LoVo (cell line): ENCODE data around the gene CEP68.
A peak's percentile ranks its signal among the peaks of the same experiment; 100 is the strongest.
"Not testable (repeated sequence)": the region's sequence is repeated elsewhere in the genome, so short reads cannot be mapped to it uniquely, and the experiment has no call there.

Experiments used
- DNase-seq: peaks from one replicate; pipeline ENCODE4 v3.0.0-alpha.2; 2016; ENCODE audit warnings: low spot score

CEP68 gene

GRCh38 chr2:65030476-65031332, 25.5 kb upstream of the CEP68 start:
- no peak for DNase-seq

DNA sequence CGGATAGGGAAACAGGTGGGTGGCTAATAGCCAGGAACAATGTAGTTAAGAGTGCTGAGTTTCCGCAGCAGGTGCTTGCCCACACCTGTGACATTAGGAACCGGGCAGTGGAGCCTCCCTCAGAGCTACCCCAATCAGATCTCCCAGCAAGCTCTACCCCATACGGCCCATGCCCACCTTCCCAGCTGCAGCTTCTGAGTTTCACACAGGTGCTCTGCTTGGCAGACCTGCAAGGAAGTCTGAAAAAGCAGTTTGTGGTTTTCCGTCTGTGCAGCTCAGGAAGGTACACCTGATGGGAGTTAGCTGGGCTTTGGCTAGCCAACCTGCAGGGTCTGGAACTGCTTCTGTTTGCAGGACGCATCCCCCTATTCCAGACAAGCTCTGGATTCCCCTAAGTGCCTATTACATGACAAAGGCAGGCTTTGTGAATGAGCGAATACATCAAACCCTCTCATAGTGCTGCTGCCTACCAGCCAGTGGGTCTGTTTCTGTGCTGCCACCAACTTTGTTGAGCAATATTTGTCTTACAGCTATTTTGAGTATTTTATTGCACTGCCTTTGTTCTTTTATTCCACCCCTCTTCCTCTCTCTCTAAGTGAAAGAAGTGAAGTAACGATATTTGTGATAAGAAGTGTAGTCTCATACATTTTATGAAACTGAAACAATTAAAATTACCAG, 24.7 kb upstream of the CEP68 start:
- DNase-seq, result peak; percentile 67

DNA sequence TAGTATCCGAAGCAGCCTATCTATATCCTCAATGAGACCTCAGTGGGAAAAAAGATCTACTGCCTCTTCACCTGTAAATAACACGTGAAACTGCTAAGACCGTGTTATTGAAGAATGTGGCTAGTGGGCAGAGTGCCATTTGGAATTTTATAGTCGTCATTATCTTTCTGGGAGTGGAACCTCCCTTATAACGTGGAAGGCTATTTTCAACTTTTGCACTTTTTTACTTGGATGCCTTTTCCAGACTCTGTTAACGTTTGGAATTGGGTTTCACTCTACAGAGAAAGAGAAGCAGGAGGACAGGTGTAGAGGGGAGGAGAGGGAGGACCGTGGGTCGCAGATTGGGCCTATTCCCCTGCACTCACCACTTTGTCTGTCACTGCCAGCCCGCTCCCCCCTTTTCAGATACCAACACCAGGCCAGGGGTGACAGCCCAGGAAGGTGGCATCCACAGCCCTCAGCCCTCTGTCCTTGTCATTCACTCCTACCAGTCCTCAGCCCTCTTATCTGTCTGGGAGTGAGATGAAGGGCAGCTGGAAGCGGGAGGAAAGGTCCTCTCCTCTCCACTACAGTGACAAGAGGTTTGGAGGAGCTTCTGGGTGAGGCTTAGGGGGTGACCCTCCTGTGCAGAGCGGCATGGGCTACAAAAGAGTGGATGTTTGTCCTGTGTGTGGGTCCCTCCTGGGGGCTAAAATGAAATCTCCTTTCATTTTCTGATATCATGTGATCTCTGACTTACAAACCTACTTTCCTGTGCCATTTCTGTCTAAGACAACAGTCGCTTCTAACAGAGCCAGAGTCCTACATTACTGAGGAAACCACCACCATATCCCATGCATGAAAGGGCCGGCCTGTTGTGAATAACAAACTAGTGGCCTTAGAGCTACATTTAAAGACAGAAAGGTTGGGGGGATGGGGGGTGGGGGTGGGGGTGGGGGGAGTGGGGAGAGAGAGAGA, 23.9 kb upstream of the CEP68 start:
- peak; percentile 62 for DNase-seq

- DNase-seq, result peak; percentile 23
Measured at GRCh38 chr2:65033178-65033577, 23.0 kb upstream of the CEP68 start.

DNA sequence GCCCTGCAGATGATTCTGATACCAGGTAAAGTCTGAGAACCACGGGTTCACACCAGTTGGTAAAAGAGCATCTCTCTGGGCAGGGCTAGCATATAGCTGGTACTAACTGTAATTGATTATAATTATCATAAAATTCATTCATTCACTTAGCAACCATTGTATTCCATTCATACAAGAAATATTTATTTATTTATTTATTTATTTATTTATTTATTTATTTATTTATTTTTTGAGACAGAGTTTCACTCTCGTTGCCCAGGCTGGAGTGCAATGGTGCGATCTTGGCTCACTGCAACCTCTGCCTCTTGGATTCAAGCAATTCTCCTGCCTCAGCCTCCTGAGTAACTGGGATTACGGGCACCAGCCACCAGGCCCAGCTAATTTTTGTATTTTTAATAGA, 22.5 kb upstream of the CEP68 start:
- not testable (repeated sequence) for DNase-seq

DNA sequence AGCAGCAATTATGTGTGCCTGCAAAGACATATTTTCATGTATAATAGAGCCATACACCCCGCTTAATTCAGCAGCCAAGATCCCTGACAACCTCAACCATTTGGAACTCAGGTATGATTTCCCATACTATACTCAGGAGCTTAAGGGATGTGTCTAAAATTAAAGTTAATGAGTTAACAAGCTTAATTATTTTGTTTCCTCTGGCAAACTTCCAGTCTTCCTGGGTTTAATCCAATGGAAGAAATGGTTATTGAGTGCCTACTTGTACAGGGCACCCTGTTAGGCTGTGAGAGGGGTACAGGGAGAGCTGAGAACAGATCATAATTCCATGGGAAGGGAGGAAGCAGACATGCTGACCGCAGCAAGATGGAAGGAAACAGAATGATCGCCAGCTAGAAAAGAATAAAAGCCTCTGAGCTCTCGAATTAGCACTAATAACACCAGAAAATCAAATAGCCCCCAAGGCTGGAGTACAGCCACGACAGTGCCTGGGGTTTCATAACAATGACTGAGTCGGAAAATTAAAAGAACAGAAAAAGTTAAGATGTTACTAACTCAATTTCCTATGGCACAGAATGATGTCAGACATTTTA, 20.8 kb upstream of the CEP68 start:
- DNase-seq, result no peak

- DNase-seq, result no peak
Measured at GRCh38 chr2:65037178-65037577, 19.0 kb upstream of the CEP68 start.

- DNase-seq, result no peak
Measured at GRCh38 chr2:65039640-65040039, 16.6 kb upstream of the CEP68 start.

GRCh38 chr2:65040400-65041261, 15.6 kb upstream of the CEP68 start:
- DNase-seq, result peak; percentile 85

- no peak for DNase-seq
Measured at GRCh38 chr2:65043001-65043400, 13.2 kb upstream of the CEP68 start.

DNA sequence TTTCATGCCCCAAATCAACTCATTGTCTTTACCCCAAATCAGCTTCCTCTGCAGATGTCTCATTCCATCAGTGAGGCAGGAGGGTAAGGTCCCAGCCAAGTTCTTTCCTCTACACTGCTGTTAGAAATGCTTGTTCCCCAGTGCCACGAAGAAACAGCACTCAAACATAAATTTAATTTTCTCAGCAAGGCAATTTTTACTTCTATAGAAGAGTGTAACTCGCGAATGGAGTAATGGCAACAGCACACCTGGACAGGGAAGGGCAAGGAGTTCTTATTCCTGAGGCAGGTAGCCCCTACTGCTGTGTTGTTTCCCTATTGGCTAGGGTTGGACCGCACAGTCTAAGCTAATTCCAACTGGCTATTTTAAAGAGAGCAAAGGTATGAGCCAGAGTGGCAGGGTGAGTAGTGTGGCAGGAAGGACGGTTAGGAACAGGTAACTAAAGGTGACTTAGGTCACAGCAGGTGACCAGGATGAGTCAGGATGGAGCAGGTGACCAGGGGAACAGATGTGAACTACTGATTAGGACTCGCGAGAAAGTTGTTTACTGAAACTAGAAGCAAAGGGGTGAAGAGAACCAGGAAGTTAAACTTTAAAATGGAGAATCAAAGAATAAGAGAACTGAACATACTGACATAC, 12.0 kb upstream of the CEP68 start:
- no peak for DNase-seq

DNA sequence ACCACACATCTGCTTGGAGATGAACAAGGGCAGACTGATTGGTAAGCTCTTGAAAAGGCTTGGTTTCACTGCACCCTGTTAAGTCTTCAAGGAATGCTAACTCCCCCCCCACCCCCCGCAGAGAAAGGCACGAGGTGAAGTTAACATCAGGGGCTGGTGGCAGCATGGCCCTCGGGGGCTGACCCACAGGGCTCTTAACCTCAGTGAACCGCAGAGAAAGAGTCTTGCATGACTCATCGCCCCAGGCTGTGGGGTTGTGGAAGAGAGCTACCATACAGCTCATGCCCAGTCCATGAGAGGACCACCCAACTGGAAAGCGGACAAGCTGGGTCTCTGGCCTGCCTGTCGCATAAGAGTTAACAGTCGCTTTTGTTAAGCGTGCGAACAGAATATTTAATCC, 10.6 kb upstream of the CEP68 start:
- no peak for DNase-seq

DNA sequence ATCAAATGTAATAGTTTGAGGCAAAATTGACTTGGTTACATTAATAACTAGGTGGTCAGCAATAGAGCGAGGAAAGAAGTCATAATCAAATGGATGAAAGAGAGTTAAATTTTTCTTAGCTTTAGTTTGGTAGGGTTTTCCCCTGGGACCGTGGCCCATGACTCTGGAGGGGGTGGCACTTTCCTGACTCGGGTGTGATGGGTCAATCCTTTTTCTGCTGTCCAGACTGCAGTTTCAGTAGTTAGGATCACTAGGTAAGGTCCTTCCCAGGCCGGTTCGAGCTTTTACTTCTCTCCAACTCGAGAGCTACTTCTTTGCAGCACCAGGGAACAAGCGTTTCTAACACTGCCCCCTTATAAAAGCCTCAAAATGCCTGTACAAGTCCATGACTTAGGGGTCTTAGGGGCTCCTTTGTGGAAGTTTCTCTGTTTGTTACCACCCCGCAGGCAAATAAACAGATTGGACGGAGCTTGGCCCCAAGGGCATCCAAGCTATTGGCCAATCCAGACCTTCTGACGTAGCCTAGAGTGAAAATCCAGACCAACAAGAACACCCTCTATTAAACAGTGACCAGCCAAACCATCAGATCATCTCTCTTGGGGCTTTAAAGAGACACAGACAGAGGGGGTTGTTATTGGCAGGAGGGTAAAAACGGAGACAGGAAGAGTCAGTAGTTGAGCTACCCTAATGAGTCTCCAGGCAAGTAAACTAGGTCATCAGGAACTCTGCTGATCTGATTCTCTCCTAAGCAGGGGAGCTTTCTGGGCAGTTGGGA, 9.4 kb upstream of the CEP68 start:
- no peak for DNase-seq

DNA sequence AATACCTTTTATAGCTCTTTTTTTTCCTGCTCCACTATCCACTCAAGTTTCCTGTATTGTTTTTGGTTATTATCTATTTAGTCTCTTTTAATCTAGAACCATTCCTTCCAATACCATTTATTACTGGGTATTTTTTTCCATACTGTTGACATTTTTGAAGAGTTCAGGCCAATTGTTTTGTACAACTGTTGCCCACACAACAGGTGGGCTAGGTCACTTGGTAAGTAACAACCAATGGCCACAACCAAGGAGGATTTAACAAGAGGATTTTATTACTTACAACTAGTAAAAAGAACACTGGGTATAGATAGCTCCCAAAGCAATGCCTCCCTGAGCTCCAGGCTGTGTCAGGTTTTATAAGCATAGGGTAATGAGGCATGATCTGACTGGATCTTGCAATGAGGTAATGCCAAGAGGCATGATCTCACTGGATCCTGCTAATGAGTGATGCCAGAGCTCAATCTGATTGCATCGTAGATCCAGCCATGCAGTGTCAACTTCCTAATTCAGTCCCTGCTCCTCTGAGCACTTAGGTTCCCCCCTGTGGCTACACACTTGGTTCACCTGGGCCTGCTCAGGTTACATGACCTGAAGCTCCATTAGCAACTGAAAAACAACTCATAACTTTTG, 7.1 kb upstream of the CEP68 start:
- DNase-seq, result no peak

GRCh38 chr2:65050931-65051330, 5.3 kb upstream of the CEP68 start:
- DNase-seq, result no peak

DNA sequence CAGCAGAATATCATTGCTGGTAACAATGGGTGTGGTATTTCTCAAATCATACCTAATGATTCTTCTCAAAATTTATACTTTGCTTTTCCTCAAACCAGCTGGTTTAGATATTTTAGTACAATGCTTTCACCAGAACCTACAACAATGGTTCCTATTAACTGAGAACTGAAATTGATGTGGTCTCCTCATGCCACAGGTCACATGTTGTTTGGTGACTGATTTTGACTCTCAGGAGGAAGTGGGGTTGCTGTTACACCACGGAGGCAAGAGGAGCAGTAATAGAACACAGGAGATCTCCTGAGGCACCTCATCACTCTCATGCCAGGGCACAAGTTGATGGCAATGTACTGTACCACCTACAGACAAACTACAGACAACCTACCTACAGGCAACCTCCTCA, 3.0 kb upstream of the CEP68 start:
- no peak for DNase-seq

- DNase-seq, result no peak
Measured at GRCh38 chr2:65054749-65055421, 1.3 kb upstream of the CEP68 start.

DNA sequence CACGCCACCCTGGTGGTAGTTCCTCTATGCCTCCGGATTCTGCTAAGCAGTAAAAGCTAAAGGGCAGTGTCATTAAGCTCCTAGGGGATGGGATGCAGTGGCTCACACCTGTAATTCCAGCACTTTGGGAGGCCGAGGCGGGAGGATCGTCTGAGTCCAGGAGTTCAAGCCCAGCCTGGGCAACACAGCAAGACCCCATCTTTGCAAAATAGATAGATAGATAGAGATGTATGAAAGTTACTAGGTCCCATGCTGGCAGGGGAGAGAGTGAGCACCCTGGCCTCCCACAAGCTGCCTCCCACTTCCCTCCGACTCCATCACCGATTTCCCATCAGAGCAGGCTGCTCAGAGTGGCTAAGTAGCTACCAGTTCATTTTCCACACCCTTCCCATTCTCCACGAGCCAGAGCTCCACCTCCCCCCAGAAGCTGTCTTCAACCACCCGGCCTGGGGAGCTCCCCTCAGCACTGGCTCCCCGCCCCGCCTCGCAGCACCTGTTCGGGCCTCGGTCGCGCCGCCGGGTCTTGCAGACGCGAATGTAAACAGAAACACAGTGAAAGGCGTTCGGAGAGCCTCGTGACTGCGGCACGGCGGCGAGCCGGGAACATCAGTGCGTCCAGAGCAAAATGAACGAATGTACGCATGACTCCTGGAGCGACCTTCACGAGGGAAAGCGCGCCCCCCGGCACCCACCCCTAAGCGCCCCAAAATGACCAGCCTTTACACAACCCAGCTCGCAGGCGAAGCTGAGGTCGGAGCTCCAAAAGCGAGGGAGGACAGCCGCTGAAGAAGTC, 598 bp upstream of the CEP68 start:
- no peak for DNase-seq
